ENCODE measurements around the gene GPANK1.
A peak's percentile ranks its signal among the peaks of the same experiment; 100 is the strongest.

Gene GPANK1

DNA sequence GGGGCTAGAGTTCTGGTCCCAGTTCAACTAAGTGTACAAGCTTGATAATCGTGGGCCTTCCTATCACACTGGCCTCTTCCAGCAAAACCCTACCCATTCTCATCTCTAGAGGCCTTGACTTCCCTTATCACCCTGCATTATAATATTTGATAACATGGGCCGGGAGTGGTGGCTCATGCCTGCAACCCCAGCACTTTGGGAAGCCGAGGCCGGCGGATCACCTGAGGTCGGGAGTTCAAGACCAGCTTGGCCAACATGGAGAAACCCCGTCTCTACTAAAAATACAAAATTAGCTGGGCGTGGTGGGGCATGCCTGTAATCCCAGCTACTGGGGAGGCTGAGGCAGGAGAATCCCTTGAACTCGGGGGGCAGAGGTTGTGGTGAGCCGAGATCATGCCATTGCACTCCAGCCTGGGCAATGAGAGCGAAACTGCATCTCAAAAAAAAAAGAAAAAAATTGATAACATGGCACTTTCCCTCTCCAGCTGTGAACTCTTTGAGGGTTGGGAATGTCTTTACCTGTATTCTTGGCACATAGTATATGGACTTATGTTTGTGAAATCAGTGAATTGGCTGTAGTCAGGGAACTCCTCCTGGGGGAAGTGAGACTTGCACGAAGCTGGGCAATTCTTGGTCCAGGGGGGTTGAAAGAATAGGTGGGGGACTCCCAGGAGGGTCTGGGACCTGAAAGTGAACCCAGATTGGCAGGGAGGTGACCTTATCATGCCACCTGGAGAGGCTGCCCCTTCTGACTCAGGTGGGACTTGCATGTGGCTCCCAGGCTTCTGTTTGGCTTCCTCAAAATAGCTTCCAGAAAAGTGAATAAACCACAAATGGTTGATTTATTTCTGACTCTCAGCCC lies 3.3 kb downstream of the GPANK1 start:
- DNase-seq, result no peak

DNA sequence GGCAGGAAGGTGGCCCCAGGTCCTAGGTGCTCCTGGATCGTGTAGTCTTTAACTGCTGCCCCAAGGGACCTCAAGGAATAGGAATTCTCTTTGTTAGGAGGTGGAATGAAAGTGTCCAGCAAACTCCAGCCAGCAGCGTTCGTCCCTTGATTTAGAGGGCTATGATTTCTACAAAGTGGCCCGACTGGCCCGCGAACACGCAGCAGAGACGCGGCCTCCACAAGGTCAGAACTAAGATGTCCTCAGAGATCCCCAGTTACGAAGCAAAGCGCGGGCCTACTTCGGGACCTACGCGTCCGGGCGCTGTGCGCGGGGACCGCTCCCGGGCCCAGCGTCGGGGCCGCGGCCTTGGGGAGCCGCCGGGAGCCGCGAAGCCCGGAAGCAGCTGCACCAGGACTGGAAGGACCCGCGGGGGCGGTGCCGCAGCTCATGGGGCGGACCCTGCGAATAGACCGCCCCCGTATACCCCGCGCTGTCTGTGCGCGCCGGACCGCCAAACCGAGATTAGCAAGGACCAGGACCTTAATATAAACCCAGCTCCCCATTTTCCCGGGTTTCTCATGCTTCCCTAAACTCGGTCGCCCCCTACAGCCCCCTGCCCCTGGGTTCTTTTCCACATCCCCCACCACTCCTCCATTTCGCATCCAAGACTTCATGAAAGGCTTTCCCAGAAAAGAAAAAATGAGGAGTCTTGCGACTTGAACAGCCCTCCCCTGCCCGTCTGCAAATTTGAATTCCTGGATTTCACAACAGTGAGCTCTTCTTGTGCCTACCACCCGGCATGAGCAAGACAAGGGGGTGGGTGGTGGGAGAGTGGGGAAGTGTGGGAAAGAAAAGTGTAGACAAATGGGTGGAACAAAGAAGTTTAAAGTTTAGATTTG lies 4.2 kb downstream of the GPANK1 start, which contains the start of gene C6orf47:
Gene C6orf47 (minus strand): TSS at position 398 of the 881 bp plus-strand sequence. CDS start 831 bp downstream, outside the sequence.
- DNase-seq, result peak; percentile 76

DNA sequence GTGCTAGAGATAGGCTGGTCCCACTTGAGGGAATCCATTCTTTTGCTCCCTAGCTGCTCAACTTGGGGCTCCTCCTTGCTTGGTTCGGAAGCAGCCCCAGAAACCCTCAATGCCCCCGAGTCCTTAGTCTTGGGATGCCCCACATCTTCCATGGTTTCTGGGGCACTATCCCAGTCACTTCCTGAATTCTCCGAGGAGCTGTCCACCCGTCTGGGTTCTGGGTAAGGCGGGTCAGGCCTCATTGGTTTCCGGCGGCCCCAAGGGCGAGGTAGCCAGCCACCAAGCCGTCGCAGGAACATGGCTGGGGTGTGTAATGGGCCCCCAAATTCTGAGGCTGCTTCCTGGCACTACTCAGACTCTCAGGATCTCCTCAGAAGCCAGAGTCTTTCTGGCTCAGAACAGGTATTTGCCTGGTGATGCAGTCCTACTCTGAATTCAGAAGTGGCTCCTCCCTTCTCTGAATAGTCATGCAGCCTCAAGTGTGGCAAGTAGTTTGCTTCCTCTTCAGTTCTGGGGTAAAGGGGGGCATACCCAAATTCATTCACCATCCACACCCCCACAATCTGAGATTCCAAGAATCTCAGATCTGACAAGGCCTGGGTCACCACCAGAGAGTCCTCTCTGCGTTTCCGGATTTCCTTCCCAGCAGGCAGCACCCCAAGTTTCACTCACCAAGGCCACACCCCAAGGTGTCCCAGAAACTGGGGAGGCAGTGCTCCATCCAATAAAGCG lies 5.0 kb downstream of the GPANK1 start:
- DNase-seq, result peak; percentile 42

DNA sequence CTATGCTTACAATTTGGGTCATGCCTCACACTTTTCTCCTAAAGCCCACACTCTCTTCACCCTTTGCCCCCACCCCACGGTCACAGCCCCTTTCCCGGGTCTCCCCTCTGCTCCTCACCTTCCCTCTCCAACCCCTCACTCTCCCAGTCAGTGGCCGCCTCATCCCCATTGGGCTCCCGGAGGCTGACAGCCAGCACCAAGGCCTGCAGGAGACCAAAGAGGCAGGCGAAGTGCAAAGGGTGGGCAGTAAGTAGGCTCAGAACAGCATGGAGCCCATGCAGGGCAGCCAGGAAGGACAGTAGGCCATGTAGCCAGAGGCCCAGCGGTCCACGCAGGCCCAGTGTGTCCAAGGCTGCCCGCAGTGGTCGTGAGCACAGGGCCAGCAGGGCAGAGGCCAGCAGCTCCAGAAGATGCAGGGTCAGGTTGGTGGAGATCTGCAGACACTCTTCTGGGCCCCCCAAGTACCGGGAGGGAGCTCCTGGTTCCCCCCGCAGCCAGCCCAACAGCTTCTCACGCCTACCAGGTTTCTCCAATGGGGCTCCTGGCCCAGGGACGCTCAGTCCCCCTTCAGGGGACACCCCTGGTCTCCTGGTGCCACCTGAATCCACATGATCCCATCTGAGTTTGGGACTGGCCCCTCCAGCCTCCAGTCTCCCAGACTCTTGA lies 5.7 kb downstream of the GPANK1 start:
- DNase-seq, result no peak

DNA sequence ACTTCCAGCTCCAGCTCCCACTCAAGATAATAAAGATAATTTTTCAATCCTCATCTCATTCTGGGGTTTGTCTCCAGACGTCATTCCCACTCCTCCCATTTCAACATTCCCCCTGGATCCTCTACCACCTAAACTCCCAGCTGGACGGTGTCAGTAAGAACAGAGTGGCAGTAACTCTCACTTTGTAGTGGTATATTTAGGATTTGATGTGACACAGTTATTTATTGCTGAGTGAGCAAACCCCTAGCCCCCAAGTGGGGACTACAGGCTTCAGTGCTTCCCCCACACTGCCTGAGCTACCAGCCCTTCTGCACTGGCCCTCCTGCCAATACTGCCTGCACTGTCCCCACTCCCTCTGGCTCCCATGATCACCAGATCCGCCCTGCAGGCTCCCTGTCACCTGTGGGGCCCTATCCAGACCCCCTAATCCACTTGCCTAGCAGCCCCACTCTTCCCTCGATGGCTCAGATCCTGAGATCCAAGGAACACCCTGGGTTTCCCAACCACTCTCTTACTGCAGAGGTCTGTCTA lies 6.6 kb downstream of the GPANK1 start:
- DNase-seq, result no peak

DNA sequence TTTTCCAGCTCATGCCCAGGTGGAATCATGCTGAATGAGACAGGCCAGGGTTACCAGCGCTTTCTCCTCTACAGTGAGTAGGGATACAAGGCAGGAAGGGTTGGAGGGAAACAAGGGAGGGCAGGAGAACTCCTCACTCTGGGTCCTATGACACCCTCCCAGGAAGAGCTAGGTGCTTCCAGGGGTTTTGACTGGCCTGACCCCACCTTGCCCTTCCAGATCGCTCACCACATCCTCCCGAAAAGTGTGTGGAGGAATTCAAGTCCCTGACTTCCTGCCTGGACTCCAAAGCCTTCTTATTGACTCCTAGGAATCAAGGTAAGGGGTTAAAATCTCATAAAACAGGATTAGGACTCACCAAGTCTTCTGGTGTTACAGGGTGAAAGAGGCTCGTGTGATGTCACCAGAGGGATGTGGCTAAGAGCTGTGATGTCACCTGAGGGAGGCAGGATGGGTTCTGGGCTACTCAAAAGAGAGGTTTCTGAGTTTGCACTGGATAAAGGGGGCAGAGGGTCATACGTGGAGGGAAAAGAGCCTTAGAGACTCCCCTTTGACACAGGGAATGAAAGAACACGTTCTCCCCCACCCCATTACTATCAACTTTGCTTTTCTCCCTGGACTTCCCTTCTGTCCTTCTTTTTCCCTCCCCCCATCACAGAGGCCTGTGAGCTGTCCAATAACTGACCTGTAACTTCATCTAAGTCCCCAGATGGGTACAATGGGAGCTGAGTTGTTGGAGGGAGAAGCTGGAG lies 7.2 kb downstream of the GPANK1 start:
- DNase-seq, result no peak

DNA sequence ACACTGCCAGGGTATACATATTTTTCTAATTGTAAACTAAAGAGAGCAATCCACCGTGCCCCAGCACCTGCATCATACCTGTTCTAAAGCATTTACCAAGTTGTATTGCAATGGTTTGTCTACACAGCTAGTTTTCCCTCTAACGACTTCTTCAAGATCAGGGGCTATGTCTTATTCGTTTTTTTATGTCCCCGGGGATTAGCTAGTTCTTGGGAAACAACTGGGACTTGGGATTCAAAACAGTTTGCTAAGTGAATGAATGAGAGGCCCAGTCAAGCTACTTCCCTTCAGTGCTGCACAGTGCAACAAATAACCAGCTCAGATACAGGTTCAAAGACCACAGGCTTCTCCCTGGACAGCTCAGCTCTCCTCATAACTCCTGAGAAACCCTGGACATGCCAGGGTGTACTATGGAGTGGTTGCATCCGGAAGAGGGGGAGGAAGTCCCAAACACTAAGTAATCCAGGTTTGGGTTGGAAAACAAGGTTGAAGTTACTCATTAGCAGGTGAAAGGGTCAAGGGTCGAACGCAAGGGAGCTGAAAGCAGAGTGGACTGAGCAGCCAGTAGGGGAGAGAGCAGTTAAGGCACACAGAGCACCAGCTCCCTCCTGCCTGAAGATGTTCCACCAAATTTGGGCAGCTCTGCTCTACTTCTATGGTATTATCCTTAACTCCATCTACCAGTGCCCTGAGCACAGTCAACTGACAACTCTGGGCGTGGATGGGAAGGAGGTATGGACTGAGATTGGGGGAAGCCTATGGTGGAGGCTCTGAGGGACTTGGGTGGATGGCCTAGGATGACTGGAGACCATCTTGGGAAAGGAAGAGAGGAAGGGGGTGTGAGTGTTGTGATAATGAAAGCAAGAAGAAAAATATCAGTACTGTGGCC lies 9.2 kb downstream of the GPANK1 start, which contains the start of gene APOM:
Gene APOM (plus strand): TSS at position 546 of the 889 bp plus-strand sequence. CDS start 73 bp downstream, at position 619.
- no peak for DNase-seq

DNA sequence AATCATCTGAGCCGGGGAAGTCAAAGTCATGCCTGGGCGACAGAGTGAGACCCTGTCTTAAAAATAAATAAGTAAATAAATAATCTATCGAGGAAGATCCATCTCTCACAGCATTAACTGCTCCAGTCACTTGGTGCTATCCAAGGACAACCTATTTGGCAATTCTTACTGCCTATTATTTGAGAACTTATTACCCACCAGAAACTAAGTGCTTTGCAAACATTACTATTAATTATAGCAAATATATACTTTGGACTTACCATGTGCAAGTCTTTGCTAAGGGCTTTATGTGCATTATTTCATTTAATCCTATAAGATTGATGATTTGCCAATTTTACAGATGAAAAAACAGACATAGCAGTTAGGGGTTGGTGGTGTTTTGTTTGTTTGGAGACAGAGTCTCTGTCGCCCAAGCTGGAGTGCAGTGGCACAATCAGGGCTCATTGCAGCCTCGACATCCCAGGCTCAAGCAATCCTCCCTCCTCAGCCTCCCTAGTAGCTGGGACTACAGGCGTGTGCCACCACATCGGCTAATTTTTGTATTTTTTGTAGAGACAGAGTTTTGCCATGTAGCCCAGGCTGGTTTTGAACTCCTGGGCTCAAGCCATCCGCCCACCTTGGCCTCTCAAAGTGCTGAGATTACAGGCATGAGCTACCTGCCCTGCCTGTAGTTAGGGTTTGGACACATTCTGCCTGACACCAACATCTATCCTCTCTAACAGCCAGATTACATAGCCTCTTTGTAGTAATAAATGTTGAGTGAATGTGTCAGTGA lies 10.0 kb downstream of the GPANK1 start:
- no peak for DNase-seq

DNA sequence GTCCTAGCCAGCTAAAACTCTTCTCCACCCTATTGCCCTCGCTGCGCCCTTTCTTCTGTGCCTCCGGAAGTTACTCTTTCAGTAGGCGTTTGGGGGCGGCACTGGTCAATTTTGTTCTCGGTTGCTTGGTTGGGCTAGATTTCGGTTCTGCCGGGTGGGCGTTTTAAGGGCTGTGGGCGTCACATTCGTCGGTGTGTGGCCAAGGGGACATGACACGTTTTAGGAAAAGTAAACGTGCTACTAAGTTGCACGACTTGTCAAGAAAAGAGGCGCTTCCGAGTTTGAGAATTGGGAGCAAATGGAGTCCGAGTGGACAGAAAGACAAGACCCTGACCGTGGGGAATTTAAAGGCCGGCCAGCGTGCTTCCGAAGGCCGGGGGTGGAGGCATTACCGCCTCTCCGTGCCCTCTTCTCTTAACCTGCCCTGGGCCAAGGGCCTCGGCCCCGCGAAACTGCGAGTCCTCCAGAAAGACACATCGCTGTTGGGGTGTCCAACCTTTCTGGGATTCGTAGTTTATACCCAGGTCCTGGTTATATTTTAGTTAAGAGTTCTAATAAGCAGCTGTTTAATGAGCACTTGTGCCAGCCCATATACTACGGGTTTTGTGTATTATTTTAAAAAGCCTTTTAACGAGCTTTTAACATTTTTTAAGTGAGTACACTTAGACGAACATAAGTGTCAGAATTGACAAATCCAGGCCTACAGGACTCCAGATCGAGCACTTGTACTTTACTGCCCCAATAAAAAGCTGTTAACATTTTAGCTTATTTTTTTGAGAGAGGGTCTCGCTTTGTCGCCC lies 11.7 kb downstream of the GPANK1 start:
- DNase-seq, result peak; percentile 89

DNA sequence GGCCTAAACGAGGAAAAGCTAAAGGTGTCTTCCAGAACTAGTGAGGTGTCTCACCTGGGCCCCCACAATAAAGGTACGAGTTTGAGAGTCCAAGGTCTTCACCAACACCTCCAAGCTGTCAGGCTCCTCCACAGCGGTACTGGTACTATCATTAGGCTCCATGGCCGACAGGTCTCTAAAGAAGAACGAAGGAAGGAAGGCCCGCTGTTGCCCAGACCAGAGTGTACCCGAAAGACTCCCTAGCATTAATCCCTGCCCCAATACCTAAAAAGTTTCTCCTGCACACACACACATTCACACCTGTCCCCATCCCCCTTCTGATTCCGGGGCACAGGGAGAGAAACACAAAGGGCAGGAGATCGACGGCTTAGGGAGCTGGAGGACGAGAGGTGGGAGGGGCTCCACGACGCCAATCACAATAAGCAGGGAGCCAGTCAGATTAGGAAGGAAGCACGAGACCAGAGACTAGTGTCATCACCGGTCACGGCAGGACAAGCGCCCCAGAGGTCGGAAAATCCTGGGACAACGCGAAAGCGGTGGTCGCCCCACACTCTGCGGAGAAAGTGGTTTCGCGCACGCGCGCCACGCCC lies 13.1 kb downstream of the GPANK1 start:
- no peak for DNase-seq

DNA sequence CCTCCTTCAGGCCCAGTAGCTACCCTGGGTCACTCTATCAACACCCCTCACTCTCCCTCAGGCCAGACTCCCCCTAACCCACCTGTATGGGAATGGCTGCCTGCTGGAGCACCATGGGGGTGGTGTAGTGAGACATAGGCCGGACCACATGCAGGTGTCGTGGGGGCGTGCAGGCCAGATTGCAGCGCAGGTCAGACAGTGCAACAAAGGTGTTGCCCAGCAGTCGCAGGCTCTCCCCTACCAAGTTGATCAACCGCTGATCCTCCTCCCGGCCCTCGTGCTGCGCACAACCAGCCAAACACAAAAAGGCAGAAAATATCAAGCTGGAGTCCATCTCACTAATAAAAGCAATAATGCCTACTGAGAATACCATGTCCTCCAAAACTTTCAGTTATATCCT lies 19.5 kb downstream of the GPANK1 start:
- no peak for DNase-seq

DNA sequence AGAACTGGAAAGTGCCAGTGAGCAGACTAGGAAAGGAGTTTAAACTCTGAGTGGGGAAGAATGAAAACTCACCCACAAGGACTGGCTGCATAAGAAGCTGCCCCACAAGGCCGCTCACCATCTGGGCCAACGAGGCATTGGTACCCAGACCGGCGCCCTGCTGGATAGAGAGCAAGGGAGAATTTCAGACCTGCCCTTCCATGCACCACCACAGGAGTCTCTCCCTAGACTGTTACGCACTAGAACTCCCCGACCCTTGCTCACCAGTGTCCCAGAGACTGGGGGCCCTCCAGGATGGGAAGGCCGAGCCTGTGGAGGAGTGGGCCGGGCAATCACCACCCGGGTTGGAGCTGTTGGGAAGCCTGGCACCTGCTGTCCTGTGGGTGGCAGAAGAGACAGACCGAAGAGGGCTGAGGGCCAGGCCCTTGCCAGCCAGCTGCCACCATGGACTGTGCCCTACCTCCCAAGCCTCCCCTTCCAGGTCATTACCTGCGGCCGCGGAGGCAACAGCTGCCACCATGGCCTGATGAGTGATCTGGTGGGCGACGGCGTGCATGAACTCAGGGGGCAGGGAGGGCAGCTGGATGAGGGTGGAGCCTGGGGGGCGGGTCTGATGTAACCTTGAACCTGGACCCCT lies 20.9 kb downstream of the GPANK1 start:
- DNase-seq, result no peak

DNA sequence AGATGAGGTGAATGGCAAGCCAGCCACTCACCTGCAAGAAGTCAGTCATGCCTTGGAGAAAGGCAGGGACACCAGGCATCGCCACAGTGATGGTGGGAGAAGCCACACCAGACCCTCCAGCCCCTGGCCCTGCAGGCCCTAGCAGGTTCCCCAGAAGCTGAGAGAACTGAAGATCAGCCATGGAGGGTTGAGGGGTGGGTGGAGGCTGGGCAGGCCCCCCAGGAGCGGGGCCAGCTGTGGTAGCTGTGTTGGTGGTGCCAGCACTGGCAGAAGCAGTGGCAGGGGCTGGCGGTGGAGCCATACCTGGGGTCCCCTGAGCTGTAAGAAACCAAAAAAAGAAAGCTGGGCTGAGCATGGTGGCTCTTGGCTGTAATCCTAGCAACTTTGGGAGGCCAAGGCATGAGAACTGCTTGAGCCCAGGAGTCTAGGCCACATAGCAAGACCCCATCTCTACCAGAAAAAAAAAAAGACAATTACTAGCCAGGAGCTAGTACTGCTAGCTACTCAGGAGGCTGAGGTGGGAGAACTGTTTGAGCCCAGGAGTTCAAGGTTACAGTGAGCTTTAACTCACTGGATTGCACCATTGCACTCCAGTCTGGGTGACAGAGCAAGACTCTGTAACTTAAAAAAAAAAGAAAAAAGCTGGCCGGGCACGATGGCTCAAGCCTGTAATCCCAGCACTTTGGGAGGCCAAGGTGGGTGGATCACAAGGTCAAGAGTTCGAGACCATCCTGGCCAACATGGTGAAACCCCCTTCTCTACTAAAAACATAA lies 21.8 kb downstream of the GPANK1 start:
- no peak for DNase-seq

DNA sequence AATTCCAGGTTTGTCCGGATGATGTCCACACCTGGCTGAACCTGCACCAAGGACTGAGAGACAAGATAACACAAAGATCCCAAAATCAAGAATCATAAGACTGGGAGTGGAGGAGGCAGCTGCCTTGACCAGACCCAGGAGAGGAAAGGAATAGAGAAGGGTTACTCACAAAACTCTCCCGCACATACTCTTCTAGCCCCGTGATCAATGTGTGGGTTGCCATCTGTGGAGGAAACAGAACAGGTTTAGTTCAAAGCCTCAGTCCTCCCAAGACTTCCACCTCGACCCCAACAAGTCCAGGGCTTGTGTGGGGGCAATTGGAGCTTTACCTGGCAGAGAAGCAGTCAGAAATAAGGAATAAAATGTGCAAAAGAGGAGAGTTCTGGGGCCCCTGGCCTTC lies 23.4 kb downstream of the GPANK1 start:
- DNase-seq, result no peak

DNA sequence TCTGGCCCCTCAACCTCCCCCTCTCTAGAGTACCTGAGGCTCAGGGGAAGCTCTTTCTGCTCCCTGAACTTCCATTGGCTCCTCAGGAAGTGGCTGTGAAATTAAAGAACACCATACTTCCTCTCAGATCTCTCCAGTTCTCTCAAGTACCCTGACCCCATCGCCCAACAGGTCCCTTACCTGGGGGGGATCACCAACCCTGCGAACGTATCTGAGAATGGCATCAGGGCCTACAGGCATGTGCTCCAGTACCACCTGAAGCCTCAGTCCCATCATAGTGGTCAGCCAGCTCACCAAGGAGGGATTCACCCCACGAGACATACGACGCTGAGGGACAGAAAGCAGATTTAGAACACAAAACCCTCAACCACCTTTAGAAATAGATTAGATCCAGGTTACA lies 24.2 kb downstream of the GPANK1 start:
- no peak for DNase-seq

DNA sequence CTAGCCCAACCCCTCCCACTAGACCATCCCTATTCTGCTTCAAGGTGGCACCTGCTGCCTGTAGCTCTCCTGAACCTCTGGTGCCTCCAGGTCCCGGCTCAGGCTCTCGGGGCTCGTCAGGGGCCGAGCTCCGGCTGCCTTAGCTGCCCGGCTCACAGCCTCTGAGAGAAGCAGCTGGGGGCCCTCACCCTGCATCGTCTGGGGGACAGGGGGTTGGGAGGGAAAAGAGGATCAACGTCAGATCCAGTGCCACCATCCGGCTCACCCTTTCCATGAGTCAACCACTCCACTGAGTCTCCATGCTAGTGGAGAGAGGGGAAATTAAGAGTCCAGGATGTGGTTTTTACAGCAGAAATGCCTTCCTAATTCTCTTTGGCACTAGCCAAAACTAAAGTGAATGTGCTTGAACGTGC lies 25.3 kb downstream of the GPANK1 start:
- peak; percentile 28 for DNase-seq

DNA sequence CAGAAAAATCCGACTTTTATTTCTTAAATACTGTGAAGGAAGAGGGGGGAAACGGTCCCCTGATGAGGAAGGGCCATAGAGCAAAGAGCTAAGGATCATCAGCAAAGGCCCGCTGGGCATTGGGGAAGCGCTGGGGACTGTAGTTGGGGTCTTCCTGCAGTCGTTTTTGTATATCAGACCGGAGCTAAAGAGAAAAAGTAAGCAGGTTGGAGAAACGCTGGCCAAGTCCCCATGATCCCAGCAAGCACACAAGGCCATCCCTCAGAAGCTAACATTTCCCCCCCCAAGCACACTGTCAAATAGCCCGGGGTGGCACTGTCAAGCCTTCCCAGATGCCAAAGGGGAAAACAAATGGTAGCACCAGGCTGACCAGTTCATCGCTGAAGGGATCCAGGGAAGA lies 25.8 kb downstream of the GPANK1 start:
- no peak for DNase-seq

Data from stimulated activated CD4-positive, alpha-beta T cell treated with anti-CD3 and anti-CD28 coated beads, Interleukin-4, amount 100 ng/mL, for 24 hours (primary cell).